CD14-positive monocyte (primary cell): ENCODE results near the gene SUSD1. TPM values are rescaled to one million over a fixed set of nuclear protein-coding genes. Genes with fewer than 3 reads are reported as not detected.
A peak's percentile ranks its signal among the peaks of the same experiment; 100 is the strongest.

Experiments used
- DNase-seq, 3 donors: peaks; one replicate each; pipeline ENCODE4 v3.0.0-alpha.2; 2011 to 2022
- H2AFZ ChIP-seq: 2 replicates; pipeline ENCODE4 v1.6.0; 2012; ENCODE audit warnings: mild to moderate bottlenecking, low read depth, low read length, inconsistent platforms; ENCODE audit not compliant: insufficient read depth, poor library complexity, severe bottlenecking
- H3K27ac ChIP-seq, 2 donors: 1 replicate in 1 of 2; 2 replicates in 1 of 2; pipeline ENCODE4 v1.5.1; 2012 to 2013; ENCODE audit warnings: low read length in 2 of 2, control low read depth in 1 of 2, inconsistent platforms in 1 of 2, low read depth in 1 of 2, mild to moderate bottlenecking in 1 of 2
- H3K27me3 ChIP-seq, 2 donors: one replicate each; pipeline versions ENCODE4 v1.6.0 to v1.6.1; 2011 to 2013; ENCODE audit warnings: low read length in 2 of 2; ENCODE audit not compliant: control insufficient read depth in 2 of 2, insufficient read depth in 2 of 2
- H3K36me3 ChIP-seq, 2 donors: replicated peaks in 1 of 2; 1 replicate in 1 of 2; 2 replicates in 1 of 2; pipeline versions ENCODE4 v1.5.1 to v1.6.1; 2012 to 2013; ENCODE audit warnings: low read length in 2 of 2, control low read depth in 1 of 2, inconsistent platforms in 1 of 2, mild to moderate bottlenecking in 1 of 2; ENCODE audit not compliant: insufficient read depth in 2 of 2, control insufficient read depth in 1 of 2
- H3K4me1 ChIP-seq, 2 donors: 1 replicate in 1 of 2; 2 replicates in 1 of 2; pipeline versions ENCODE4 v1.5.1 to v1.6.1; 2012 to 2013; ENCODE audit warnings: low read length in 2 of 2, control low read depth in 1 of 2, inconsistent platforms in 1 of 2, mild to moderate bottlenecking in 1 of 2, moderate library complexity in 1 of 2; ENCODE audit not compliant: insufficient read depth in 2 of 2, control insufficient read depth in 1 of 2
- H3K4me2 ChIP-seq: replicated peaks from 2 replicates; pipeline ENCODE3; 2012; ENCODE audit warnings: low read length, moderate library complexity, mild to moderate bottlenecking; ENCODE audit not compliant: poor library complexity, severe bottlenecking; ENCODE audit errors: extremely low read depth
- H3K4me3 ChIP-seq, 3 experiments: fragments of 200-600 bp in 1 of 3; sonication (generic) in 1 of 3; replicated peaks in 1 of 3; 1 replicate in 2 of 3; 2 replicates in 1 of 3; pipeline ENCODE4 v1.5.1; 2011 to 2013; ENCODE audit warnings: low read length in 3 of 3, mild to moderate bottlenecking in 3 of 3, control low read depth in 2 of 3, low read depth in 2 of 3, inconsistent platforms in 1 of 3, moderate library complexity in 1 of 3
- H3K79me2 ChIP-seq: 2 replicates; pipeline ENCODE4 v1.6.0; 2012; ENCODE audit warnings: mild to moderate bottlenecking, control low read depth, inconsistent platforms, low read length, moderate library complexity; ENCODE audit not compliant: insufficient read depth
- H3K9ac ChIP-seq: 2 replicates; pipeline ENCODE4 v1.6.0; 2017; ENCODE audit warnings: low read length, mild to moderate bottlenecking; ENCODE audit not compliant: insufficient read depth, poor library complexity, severe bottlenecking
- H3K9me3 ChIP-seq, 2 donors: replicated peaks in 1 of 2; 1 replicate in 1 of 2; 2 replicates in 1 of 2; pipeline versions ENCODE4 v1.5.1 to v1.6.1; 2012 to 2013; ENCODE audit warnings: low read length in 2 of 2, control low read depth in 1 of 2; ENCODE audit not compliant: control insufficient read depth in 1 of 2, insufficient read depth in 1 of 2
- H4K20me1 ChIP-seq: 2 replicates; pipeline ENCODE4 v1.6.0; 2012; ENCODE audit warnings: mild to moderate bottlenecking, low read length, control low read depth, moderate library complexity; ENCODE audit not compliant: insufficient read depth
- H3K27ac Mint-ChIP-seq, 7 donors: one replicate each; pipeline ENCODE4 v1.8.0; 2020; ENCODE audit warnings: mild to moderate bottlenecking in 7 of 7, mixed read lengths in 7 of 7, moderate library complexity in 6 of 7, inconsistent platforms in 2 of 7
- H3K27me3 Mint-ChIP-seq, 3 donors: one replicate each; pipeline ENCODE4 v1.8.0; 2021 to 2022; ENCODE audit warnings: low read depth in 3 of 3, mild to moderate bottlenecking in 3 of 3, mixed read lengths in 3 of 3, moderate library complexity in 3 of 3, inconsistent platforms in 1 of 3
- H3K36me3 Mint-ChIP-seq, 2 donors: one replicate each; pipeline ENCODE4 v1.8.0; 2020; ENCODE audit warnings: mixed read lengths in 2 of 2, inconsistent platforms in 1 of 2, mild to moderate bottlenecking in 1 of 2
- H3K4me1 Mint-ChIP-seq: one replicate; pipeline ENCODE4 v1.8.0; 2020; ENCODE audit warnings: mild to moderate bottlenecking, mixed read lengths
- H3K4me3 Mint-ChIP-seq, 2 donors: one replicate each; pipeline ENCODE4 v1.8.0; 2020; ENCODE audit warnings: mild to moderate bottlenecking in 2 of 2, mixed read lengths in 2 of 2, moderate library complexity in 1 of 2
- H3K9me3 Mint-ChIP-seq, 7 donors: one replicate each; pipeline ENCODE4 v1.8.0; 2020 to 2022; ENCODE audit warnings: mixed read lengths in 7 of 7, mild to moderate bottlenecking in 6 of 7, moderate library complexity in 6 of 7, inconsistent platforms in 2 of 7
- WGBS: methylation state at CpG from one replicate; pipeline ENCODE4 v1.1.5; 2013; ENCODE audit warnings: missing lambda C conversion rate; ENCODE audit not compliant: insufficient coverage; 5-methylcytosine and 5-hydroxymethylcytosine counted together
- intact Hi-C, 2 donors: fragments of 100-400 bp; cut with micrococcal nuclease; formaldehyde crosslinking; loops; one replicate each; pipeline versions ENCODE4 v1.15.0 to v1.15.1; 2023
- polyA plus RNA-seq, 3 donors: library from polyadenylated mRNA; depleted of rRNA in 1 of 3; unstranded in 2 of 3; stranded (reverse) in 1 of 3; fragments of 300-500 nt in 2 of 3; fragments of >200 nt in 1 of 3; fragmentation: Illumina TruSeq in 2 of 3; gene quantifications; 1 replicate in 2 of 3; 2 replicates in 1 of 3; pipeline ENCODE4 v1.2.3, GENCODE V29; 2012 to 2021
- TF ChIP-seq, protein P1 (sequence below): fragments of 200-600 bp; IDR thresholded peaks from one replicate; pipeline ENCODE4 v1.8.0; 2022; ENCODE audit warnings: antibody characterized with exemption, mild to moderate bottlenecking

Gene SUSD1
- polyA plus RNA-seq, 3 donors, result 29.1 to 42.3 (median 30.9) TPM

DNA sequence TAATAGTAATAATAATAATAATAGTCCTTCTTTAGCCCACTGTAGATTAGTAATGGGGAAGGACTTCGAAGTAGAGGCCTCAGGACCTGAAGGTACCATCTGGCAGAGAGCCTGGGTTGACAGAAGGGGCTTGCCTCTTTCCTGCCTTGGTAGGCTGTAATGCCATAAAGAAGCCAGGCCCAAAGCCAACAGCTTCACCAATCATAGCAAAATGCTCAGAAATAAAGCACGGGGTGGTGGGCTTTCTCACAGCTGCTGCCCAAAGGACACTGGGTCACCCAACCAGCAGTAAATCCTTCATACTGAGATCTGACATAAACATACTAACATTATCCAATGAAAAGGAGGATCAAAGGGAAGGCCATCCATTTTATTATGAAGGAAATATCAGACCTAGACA lies 70.7 kb downstream of the SUSD1 start:
- H3K4me2 ChIP-seq, result peak overlapping the region; percentile 70
- intact Hi-C loops, result no loop called here
- no peak overlapping the region for H2AFZ ChIP-seq
- TF ChIP-seq, protein P1, sequence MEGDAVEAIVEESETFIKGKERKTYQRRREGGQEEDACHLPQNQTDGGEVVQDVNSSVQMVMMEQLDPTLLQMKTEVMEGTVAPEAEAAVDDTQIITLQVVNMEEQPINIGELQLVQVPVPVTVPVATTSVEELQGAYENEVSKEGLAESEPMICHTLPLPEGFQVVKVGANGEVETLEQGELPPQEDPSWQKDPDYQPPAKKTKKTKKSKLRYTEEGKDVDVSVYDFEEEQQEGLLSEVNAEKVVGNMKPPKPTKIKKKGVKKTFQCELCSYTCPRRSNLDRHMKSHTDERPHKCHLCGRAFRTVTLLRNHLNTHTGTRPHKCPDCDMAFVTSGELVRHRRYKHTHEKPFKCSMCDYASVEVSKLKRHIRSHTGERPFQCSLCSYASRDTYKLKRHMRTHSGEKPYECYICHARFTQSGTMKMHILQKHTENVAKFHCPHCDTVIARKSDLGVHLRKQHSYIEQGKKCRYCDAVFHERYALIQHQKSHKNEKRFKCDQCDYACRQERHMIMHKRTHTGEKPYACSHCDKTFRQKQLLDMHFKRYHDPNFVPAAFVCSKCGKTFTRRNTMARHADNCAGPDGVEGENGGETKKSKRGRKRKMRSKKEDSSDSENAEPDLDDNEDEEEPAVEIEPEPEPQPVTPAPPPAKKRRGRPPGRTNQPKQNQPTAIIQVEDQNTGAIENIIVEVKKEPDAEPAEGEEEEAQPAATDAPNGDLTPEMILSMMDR, result no peak
- Mint-ChIP-seq H3K27me3 (no peaks in the 10 kb centered on the region), H3K9me3 (no peaks in the 10 kb centered on the region), H3K27ac (peak overlapping the region; percentile 71 to 87 (median 83)), H3K4me1 (peaks cover 58% of the 10 kb centered on the region), H3K36me3 (peaks cover 30 to 41% of the 10 kb centered on the region in 2 donors), H3K4me3 (peak overlapping the region in 1 of 2 donors; percentile 69)
- peak overlapping the region; percentile 75 to 77 for H3K27ac ChIP-seq
- H3K27me3 ChIP-seq, result no peaks in the 10 kb centered on the region
- H3K9ac ChIP-seq, result no peak overlapping the region
- no peak for DNase-seq
- peaks cover 16% of the 10 kb centered on the region for H3K79me2 ChIP-seq
- H4K20me1 ChIP-seq, result no peaks in the 10 kb centered on the region
- peaks cover 49% of the 10 kb centered on the region in 2 donors for H3K4me1 ChIP-seq
- H3K4me3 ChIP-seq, result peak overlapping the region in 1 of 3 experiments; percentile 58
- no CpG with 5 or more reads among the region's 2 CpGs for WGBS
- no peaks in the 10 kb centered on the region for H3K9me3 ChIP-seq
- H3K36me3 ChIP-seq, result peaks cover 6 to 30% of the 10 kb centered on the region in 2 donors

DNA sequence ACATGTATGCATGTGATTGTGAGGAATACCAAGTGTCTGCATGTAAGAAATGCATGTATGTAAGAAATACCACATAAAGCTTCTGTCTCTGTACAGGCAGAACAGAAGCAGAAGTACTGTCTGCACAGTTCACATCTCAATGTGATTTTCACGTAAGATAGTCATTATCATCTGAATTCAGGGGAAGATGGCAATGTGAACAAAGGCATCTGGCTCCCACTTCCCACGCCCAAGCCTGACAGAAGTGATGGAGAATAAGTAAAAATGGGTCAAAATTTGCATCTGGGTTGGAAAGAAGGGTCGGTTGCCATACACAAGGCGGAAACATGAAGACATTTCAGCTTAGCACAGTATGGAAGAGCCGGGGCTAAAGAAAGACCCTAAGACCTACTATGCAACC lies 71.7 kb downstream of the SUSD1 start:
- Histone ChIP-seq H3K36me3 (peaks cover 6 to 32% of the 10 kb centered on the region in 2 donors), H3K9me3 (no peaks in the 10 kb centered on the region), H3K4me1 (peaks cover 49% of the 10 kb centered on the region in 2 donors), H3K4me3 (no peak overlapping the region), H3K79me2 (peaks cover 16% of the 10 kb centered on the region), H3K27ac (peak overlapping the region in 1 of 2 donors; percentile 12), H3K9ac (no peak overlapping the region), H3K4me2 (no peak overlapping the region), H4K20me1 (no peaks in the 10 kb centered on the region), H2AFZ (no peak overlapping the region), H3K27me3 (no peaks in the 10 kb centered on the region)
- DNase-seq, result peak in 1 of 3 donors; percentile 7
- Mint-ChIP-seq H3K36me3 (peaks cover 27 to 38% of the 10 kb centered on the region in 2 donors), H3K27ac (peak overlapping the region in 4 of 7 donors; percentile 1 to 82 (median 64)), H3K4me3 (no peak overlapping the region), H3K27me3 (no peaks in the 10 kb centered on the region), H3K4me1 (peaks cover 58% of the 10 kb centered on the region), H3K9me3 (no peaks in the 10 kb centered on the region)
- intact Hi-C loops, result no loop called here
- 86% methylated on average over 4 of the region's 5 CpGs for WGBS
- TF ChIP-seq, protein P1, result no peak
